Activated CD4-positive, alpha-beta T cell treated with anti-CD3 and anti-CD28 coated beads, Interleukin-2, amount 50 U/mL, for 16 hours (primary cell): ENCODE data around the gene BIN1.
"Not testable (repeated sequence)": the region's sequence is repeated elsewhere in the genome, so short reads cannot be mapped to it uniquely, and the experiment has no call there.

Experiments used
- DNase-seq: peaks from one replicate; pipeline ENCODE4 v3.0.0-alpha.2; 2020

BIN1 gene

GRCh38 chr2:127043367-127044164 lies 63.4 kb downstream of the BIN1 start:
- no peak for DNase-seq

- no peak for DNase-seq
These were observed 65.5 kb downstream of the BIN1 start for GRCh38 chr2:127041259-127041970.

- no peak for DNase-seq
These were observed 66.8 kb downstream of the BIN1 start for GRCh38 chr2:127040169-127040568.

- peak; percentile 64 for DNase-seq
These were observed 67.4 kb downstream of the BIN1 start for GRCh38 chr2:127039387-127040031.

GRCh38 chr2:127037476-127037875 lies 69.5 kb downstream of the BIN1 start:
- no peak for DNase-seq

GRCh38 chr2:127034883-127035611 lies 71.9 kb downstream of the BIN1 start:
- DNase-seq = no peak

- DNase-seq = no peak
These were observed 72.9 kb downstream of the BIN1 start for GRCh38 chr2:127034051-127034450.

- peak; percentile 31 for DNase-seq
These were observed 74.3 kb downstream of the BIN1 start for GRCh38 chr2:127032621-127033020.

GRCh38 chr2:127029350-127030051 lies 77.5 kb downstream of the BIN1 start:
- no peak for DNase-seq

- not testable (repeated sequence) for DNase-seq
These were observed 78.2 kb downstream of the BIN1 start for GRCh38 chr2:127028745-127029144.

- DNase-seq = no peak
These were observed 79.2 kb downstream of the BIN1 start for GRCh38 chr2:127027715-127028114.

- DNase-seq = peak; percentile 86
These were observed 81.4 kb downstream of the BIN1 start for GRCh38 chr2:127025359-127026166.

- DNase-seq = no peak
These were observed 82.1 kb downstream of the BIN1 start for GRCh38 chr2:127024769-127025358.

- no peak for DNase-seq
These were observed 83.5 kb downstream of the BIN1 start for GRCh38 chr2:127023504-127023903.

- no peak for DNase-seq
These were observed 84.1 kb downstream of the BIN1 start for GRCh38 chr2:127022817-127023216.

GRCh38 chr2:127020536-127020935 lies 86.4 kb downstream of the BIN1 start:
- no peak for DNase-seq

GRCh38 chr2:127017548-127017947 lies 89.4 kb downstream of the BIN1 start:
- no peak for DNase-seq

- no peak for DNase-seq
These were observed 90.6 kb downstream of the BIN1 start for GRCh38 chr2:127016329-127016728.

GRCh38 chr2:127015106-127015910 lies 91.6 kb downstream of the BIN1 start:
- no peak for DNase-seq

- DNase-seq = no peak
These were observed 92.3 kb downstream of the BIN1 start for GRCh38 chr2:127014630-127015029.
